Measurements from ENCODE around the gene TAX1BP3. TPM values are rescaled to one million over a fixed set of nuclear protein-coding genes. Genes with fewer than 3 reads are reported as not detected.

Gene TAX1BP3
- total and polyA plus RNA-seq, 9 of the 15 experiments (the other 6 are each of a cell fraction or from before 2014, with no cell fraction given): 0.99 to 14.5 (median 6.2) TPM

- TF ChIP-seq CEBPG (CRISPR knock-in tag; IDR thresholded peaks at IDR 0.05) (no peak), CEBPG (tag; conservative IDR thresholded peaks at IDR 0.05 in 1 of 2, IDR thresholded peaks at IDR 0.05 in 1 of 2) (peak in 1 of 2 experiments; percentile 28; a peak in 1 of 4 replicates), MAFF (IDR thresholded peaks at IDR 0.05; ENCODE audit: low read length) (no peak), SOX6 (IDR thresholded peaks at IDR 0.05) (peak; percentile 91), ILK (tag; IDR thresholded peaks at IDR 0.05; ENCODE audit: borderline replicate concordance, low read depth) (no peak), PTTG1 (tag; IDR thresholded peaks at IDR 0.05; ENCODE audit: low read depth) (no peak), DIDO1 (tag; IDR thresholded peaks at IDR 0.05; ENCODE audit: low read depth) (no peak), NR4A1 (CRISPR knock-in tag; IDR thresholded peaks at IDR 0.05) (no peak), NR4A1 (tag; IDR thresholded peaks at IDR 0.05) (no peak), NFYB (IDR thresholded peaks at IDR 0.05; ENCODE audit: extremely low read depth, insufficient read length) (no peak), VEZF1 (CRISPR knock-in tag; IDR thresholded peaks at IDR 0.05) (no peak), ILF3 (IDR thresholded peaks at IDR 0.05; ENCODE audit: borderline replicate concordance) (no peak), ATF7 (IDR thresholded peaks at IDR 0.05) (peak; percentile 44; the same call in 1 of the 2 replicates), HMG20B (CRISPR knock-in tag; IDR thresholded peaks at IDR 0.05) (no peak)
These were observed 26.5 kb downstream of the TAX1BP3 start (continued) for GRCh38 chr17:3641717-3642486.

Data from K562 (cell line).